GM12878 (cell line): ENCODE results near the gene CATSPER1. TPM values are rescaled to one million over a fixed set of nuclear protein-coding genes. Genes with fewer than 3 reads are reported as not detected.

Source experiments
- ATAC-seq: fragments of 200-7000 bp; cut with Tn5 transposase; 3 replicates; pipeline ENCODE4 v1.9.1; 2020; ENCODE audit warnings: mild to moderate bottlenecking, moderate library complexity
- BruUV-seq: library from RNA; stranded (reverse); fragments of 400-500 nt; replicated peaks from 2 replicates; lab custom pipeline; 2021; lab: Mats Ljungman, UMichigan
- CTCF ChIA-PET: fragments of 300-600 bp; sonication (Branson Sonifier 250); formaldehyde crosslinking; extraction: SDS; loops from one replicate; lab custom pipeline; 2021; ENCODE audit warnings: inconsistent platforms; lab: Yijun Ruan, JAX
- POLR2A ChIA-PET: fragments of 350-600 bp; formaldehyde crosslinking; extraction: SDS; loops from one replicate; lab custom pipeline; 2021; ENCODE audit warnings: inconsistent platforms; lab: Charles Lee
- RAD21 ChIA-PET: fragments of 300-600 bp; sonication (Branson Sonifier 250); formaldehyde crosslinking; loops from one replicate; lab custom pipeline; 2023; ENCODE audit warnings: antibody characterized with exemption; ENCODE audit not compliant: unreplicated experiment; lab: Charles Lee
- SMC1A ChIA-PET: fragments of 300-600 bp; sonication (Branson Sonifier 250); formaldehyde crosslinking; loops from one replicate; lab custom pipeline; 2023; ENCODE audit not compliant: unreplicated experiment, uncharacterized antibody; lab: Charles Lee
- DNase-seq: peaks from one replicate; pipeline ENCODE4 v3.0.0-alpha.2; 2011; ENCODE audit warnings: low read depth, low spot score
- FAIRE-seq: peaks from 3 replicates; lab custom pipeline; 2011; peaks lifted over from hg19 to GRCh38; lab: Jason Lieb, UNC
- H2AFZ ChIP-seq: 2 replicates; pipeline ENCODE4 v1.6.0; 2011; ENCODE audit warnings: low read depth, low read length, control low read depth; ENCODE audit not compliant: control insufficient read depth
- H3K27ac ChIP-seq: 2 replicates; pipeline ENCODE4 v1.5.1; 2011; ENCODE audit warnings: control low read depth; ENCODE audit not compliant: control insufficient read depth, insufficient read depth
- H3K27me3 ChIP-seq, 2 experiments: replicated peaks in 1 of 2; 2 replicates each; pipeline versions ENCODE4 v1.6.0 to v1.6.1; 2011; ENCODE audit warnings: low read length in 1 of 2; ENCODE audit not compliant: control insufficient read depth in 2 of 2, insufficient read depth in 2 of 2
- H3K36me3 ChIP-seq, 2 experiments: 2 replicates each; pipeline ENCODE4 v1.5.1; 2011; ENCODE audit warnings: low read length in 1 of 2; ENCODE audit not compliant: control insufficient read depth in 2 of 2, insufficient read depth in 2 of 2
- H3K4me1 ChIP-seq: 2 replicates; pipeline ENCODE4 v1.6.1; 2011; ENCODE audit warnings: mild to moderate bottlenecking, low read length, moderate library complexity, mixed read lengths; ENCODE audit not compliant: control insufficient read depth, insufficient read depth
- H3K4me2 ChIP-seq: 2 replicates; pipeline ENCODE4 v1.6.0; 2011; ENCODE audit warnings: control low read depth; ENCODE audit not compliant: control insufficient read depth, insufficient read depth
- H3K4me3 ChIP-seq: fragments of 200-600 bp; sonication (generic); 2 replicates; pipeline ENCODE4 v1.5.1; 2016
- H3K79me2 ChIP-seq: 2 replicates; pipeline ENCODE4 v1.6.0; 2011; ENCODE audit warnings: low read length; ENCODE audit not compliant: control insufficient read depth, insufficient read depth
- H3K9ac ChIP-seq: 2 replicates; pipeline ENCODE4 v1.8.0; 2011; ENCODE audit warnings: low read length, control low read depth, mixed read lengths; ENCODE audit not compliant: control insufficient read depth, insufficient read depth
- H3K9me3 ChIP-seq: replicated peaks from 3 replicates; pipeline ENCODE4 v1.5.1; 2011; ENCODE audit warnings: mild to moderate bottlenecking, low read length; ENCODE audit not compliant: control insufficient read depth, insufficient read depth
- H4K20me1 ChIP-seq: 2 replicates; pipeline ENCODE4 v1.6.0; 2011; ENCODE audit not compliant: control insufficient read depth, insufficient read depth
- BCL3 ChIP-seq: IDR thresholded peaks from 2 replicates; pipeline ENCODE4 v1.6.1; 2011; ENCODE audit warnings: borderline replicate concordance, low read depth, mild to moderate bottlenecking, moderate library complexity, low read length; ENCODE audit not compliant: insufficient read depth, poor library complexity, severe bottlenecking
- CBX5 ChIP-seq: sonication (generic); IDR thresholded peaks from 2 replicates; pipeline ENCODE4 v1.6.1; 2016; ENCODE audit warnings: low read depth, moderate library complexity, mild to moderate bottlenecking, inconsistent platforms
- DPF2 ChIP-seq: fragments of 450-650 bp; IDR thresholded peaks from 2 replicates; pipeline ENCODE4 v1.6.1; 2017; ENCODE audit warnings: mild to moderate bottlenecking
- MLLT1 ChIP-seq: fragments of 450-650 bp; IDR thresholded peaks from 2 replicates; pipeline ENCODE4 v1.6.1; 2016; ENCODE audit warnings: mild to moderate bottlenecking
- POLR2AphosphoS2 ChIP-seq: IDR thresholded peaks from 2 replicates; pipeline ENCODE4 v1.6.1; 2011; ENCODE audit warnings: low read depth, mild to moderate bottlenecking, low read length, improper control_type of control experiment, moderate library complexity
- RFX5 ChIP-seq: IDR thresholded peaks from 2 replicates; pipeline ENCODE4 v1.6.1; 2011; ENCODE audit warnings: low read depth, low read length, improper control_type of control experiment
- SMARCA5 ChIP-seq: fragments of 450-650 bp; IDR thresholded peaks from 2 replicates; pipeline ENCODE4 v1.6.1; 2017; ENCODE audit warnings: mild to moderate bottlenecking
- SRF ChIP-seq, 2 experiments: IDR thresholded peaks; 2 replicates each; pipeline ENCODE4 v1.6.1; 2011; ENCODE audit warnings: low read depth in 2 of 2, low read length in 2 of 2, mild to moderate bottlenecking in 1 of 2, moderate library complexity in 1 of 2
- WGBS: methylation state at CpG from one replicate; pipeline ENCODE4 v1.1.6; 2016; ENCODE audit warnings: low lambda C conversion rate; ENCODE audit not compliant: insufficient replicate concordance, insufficient coverage; ENCODE audit errors: missing lambda C conversion rate; 5-methylcytosine and 5-hydroxymethylcytosine counted together
- in situ Hi-C: fragments of 300-500 bp; cut with MboI; formaldehyde crosslinking; loops from 9 replicates; pipeline ENCODE4 v1.14.3; 2018; ENCODE audit warnings: mixed read lengths
- intact Hi-C: fragments of 100-400 bp; cut with micrococcal nuclease; formaldehyde crosslinking; loops from one replicate; pipeline ENCODE4 v1.14.2; 2022; ENCODE audit not compliant: unreplicated experiment
- polyA plus RNA-seq, 11 experiments: library from polyadenylated mRNA; depleted of rRNA in 4 of 11; unstranded in 6 of 11; stranded (reverse) in 5 of 11; fragments of >200 nt; fragmentation: Nextera tagmentation in 4 of 11; fragmentation: Illumina TruSeq in 1 of 11; extraction: Ambion mirVana in 4 of 11; extraction: Trizol in 1 of 11; gene quantifications; 1 replicate in 1 of 11; 2 replicates in 10 of 11; pipeline versions ENCODE4 v1.2.1 to v1.2.3, GENCODE V29; 2011 to 2016; ENCODE audit warnings: inconsistent platforms in 2 of 11, missing spikeins in 2 of 11, low read depth in 1 of 11
- total RNA-seq, 4 experiments: library from RNA; depleted of rRNA in 3 of 4; stranded (reverse); fragments of >200 nt in 3 of 4; fragmentation: Illumina TruSeq in 1 of 4; extraction: Trizol in 1 of 4; gene quantifications; 2 replicates each; pipeline versions ENCODE4 v1.2.1 to v1.2.3, GENCODE V29; 2013 to 2021

Gene CATSPER1
- total and polyA plus RNA-seq, 10 of the 15 experiments (the other 5 are each of a cell fraction or from before 2014, with no cell fraction given): 0.02 to 0.05 TPM; not detected in 8

GRCh38 chr11:65981972-65982823 lies 44.1 kb downstream of the CATSPER1 start:
- CTCF ChIA-PET: interaction anchor here (0.9 to 4.8 kb wide), 2 partner anchors 97 to 153 kb away, joined by 3 to 51 read pairs; no protein-coding TSS in a partner anchor
- Histone ChIP-seq H3K9ac (no peak overlapping the region), H3K4me2 (no peak overlapping the region), H3K36me3 (peaks cover 0 to 12% of the 10 kb centered on the region in 2 experiments; a peak in 3 of 4 replicates), H3K4me1 (no peaks in the 10 kb centered on the region), H3K27me3 (no peaks in the 10 kb centered on the region), H3K4me3 (no peak overlapping the region), H3K27ac (no peak overlapping the region), H3K79me2 (no peaks in the 10 kb centered on the region), H4K20me1 (no peaks in the 10 kb centered on the region), H2AFZ (no peak overlapping the region)
- POLR2A ChIA-PET: interaction anchor here (0.5 kb wide), 1 partner anchor 52 kb away, joined by 3 read pairs; no protein-coding TSS in a partner anchor
- no peak for DNase-seq
- in situ Hi-C loops: no loop called here
- SMC1A ChIA-PET: interaction anchor here (0.6 to 4.4 kb wide), 2 partner anchors 98 to 318 kb away, joined by 3 to 28 read pairs; no protein-coding TSS in a partner anchor
- TF ChIP-seq RFX5: no peak
- TF ChIP-seq POLR2AphosphoS2: no peak
- TF ChIP-seq SRF (IDR thresholded peaks at IDR 0.05; ENCODE audit: low read depth in 2 of 2, low read length in 2 of 2): no peak
- no peak for TF ChIP-seq CBX5
- TF ChIP-seq MLLT1: no peak
- TF ChIP-seq DPF2: no peak
- no peak for TF ChIP-seq BCL3
- TF ChIP-seq SMARCA5: no peak
- TF ChIP-seq, all 136 proteins: peak for 0
- ATAC-seq: no peak; the same call in 2 of the 3 replicates
- 77% methylated on average over 14 of the region's 16 CpGs for WGBS
- intact Hi-C loops: no loop called here
- FAIRE-seq: no peak
- no TSS peak for BruUV-seq
- H3K9me3 ChIP-seq: no peaks in the 10 kb centered on the region
- RAD21 ChIA-PET: interaction anchor here (1.9 kb wide), 1 partner anchor 92 kb away, joined by 5 read pairs; the partner anchor contains the start of gene CCDC85B
